GM18861 (cell line): ENCODE results near the gene PTPRD.

Source experiments
- ATAC-seq: cut with Tn5 transposase; IDR thresholded peaks from one replicate; pipeline ENCODE4 v1.9.1; 2021; ENCODE audit not compliant: unreplicated experiment

The PTPRD gene

DNA sequence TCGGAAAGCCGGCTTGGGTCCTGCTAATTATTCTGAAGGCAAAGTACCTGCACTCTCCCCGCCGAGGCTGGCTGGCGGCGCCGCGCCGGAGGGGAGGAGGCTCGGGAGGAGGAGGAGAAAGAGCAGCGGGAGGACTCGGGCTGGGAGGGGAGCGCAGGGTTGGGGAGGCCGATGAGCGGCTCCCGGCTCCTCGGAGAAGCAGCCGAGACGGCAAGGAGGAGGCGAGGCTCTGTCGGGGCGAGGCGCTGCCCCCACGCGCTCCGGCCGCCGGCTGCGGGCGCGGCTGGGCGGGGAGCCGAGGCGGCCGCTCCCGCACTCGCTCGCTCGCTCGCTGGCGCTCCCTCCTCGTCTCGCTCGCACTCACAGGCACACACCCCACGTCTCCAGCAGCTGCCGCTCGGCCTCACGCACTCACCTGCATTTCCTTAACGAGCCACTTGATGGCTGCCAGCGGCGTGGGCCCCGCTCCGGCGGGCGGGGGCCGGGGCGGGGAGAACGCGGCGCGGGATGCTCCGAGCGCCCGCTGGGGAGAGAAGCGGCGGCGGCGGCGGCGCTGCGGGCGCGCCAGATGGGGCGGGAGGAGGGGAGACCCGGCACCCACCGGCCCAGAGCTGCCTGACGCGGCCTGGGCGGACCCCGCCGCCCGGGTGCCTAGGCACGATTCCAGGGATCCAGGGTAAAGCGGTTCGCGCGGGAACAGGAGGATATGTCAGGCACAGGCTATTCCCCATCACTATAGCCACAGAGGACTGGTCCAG lies at the start of gene PTPRD:
PTPRD (minus strand) TSS at position 362 of the 758 bp plus-strand sequence.
- ATAC-seq = peak; percentile 97

DNA sequence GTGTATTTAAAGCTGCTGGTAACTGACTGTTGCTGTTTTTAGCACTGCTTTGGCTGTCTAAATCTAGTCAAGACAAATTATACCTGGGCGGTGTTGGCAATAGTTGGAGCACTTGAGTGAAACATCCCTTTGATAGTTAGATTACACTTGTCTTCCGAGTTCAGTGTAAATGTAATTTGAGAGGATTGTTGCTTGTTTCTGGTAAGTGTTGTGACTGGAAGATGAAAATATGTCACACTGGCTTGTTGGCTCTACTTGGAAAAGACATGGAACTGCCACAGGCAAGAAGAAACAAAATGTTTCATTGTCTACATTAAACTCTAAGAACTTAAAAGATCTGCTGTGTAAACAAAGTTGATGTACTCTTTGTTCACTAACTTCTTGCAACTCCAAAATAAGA lies 49.2 kb upstream of the PTPRD start:
- ATAC-seq = no peak

DNA sequence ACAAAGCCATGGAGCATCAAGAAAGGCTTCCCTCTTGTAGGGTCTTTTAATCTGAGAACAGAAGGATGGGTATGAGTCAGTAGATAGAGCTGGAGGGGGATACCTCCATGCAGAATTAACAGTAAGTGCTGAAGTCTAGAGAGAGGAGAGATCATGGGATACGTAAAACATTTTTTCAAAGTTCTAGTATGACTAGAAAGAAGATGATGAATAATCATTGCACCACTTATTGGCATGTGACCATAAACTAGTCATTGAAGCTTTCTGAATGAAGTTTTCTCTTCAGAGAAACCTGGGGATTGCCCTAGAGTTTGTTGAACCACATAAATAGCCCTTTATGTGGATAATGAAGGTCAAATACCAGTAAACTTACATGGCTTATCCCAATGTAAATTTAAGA lies 48.6 kb upstream of the PTPRD start:
- no peak for ATAC-seq

DNA sequence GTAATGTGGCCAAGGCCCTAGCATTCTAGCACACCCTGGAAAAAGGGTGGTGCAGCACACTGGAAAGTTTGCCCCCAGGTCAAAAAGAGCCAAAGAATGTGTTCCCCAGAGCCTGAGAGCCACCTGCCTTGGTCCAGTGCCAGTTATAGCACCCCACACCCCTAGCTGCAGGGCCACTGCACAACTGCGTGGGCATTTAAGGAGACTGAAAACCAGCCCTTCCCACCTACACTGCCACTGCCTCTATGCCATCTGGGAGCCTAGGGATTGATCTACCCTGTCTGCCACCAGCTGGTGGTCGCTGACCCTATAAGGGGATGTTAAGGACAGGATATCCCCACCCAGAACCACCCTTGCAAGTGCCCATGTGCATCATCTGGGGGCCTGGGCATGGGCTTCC lies 38.2 kb upstream of the PTPRD start:
- no peak for ATAC-seq

- ATAC-seq = no peak
These were observed 36.3 kb upstream of the PTPRD start for GRCh38 chr9:10649076-10649475.

- no peak for ATAC-seq
These were observed 21.0 kb upstream of the PTPRD start for GRCh38 chr9:10633785-10634184.

DNA sequence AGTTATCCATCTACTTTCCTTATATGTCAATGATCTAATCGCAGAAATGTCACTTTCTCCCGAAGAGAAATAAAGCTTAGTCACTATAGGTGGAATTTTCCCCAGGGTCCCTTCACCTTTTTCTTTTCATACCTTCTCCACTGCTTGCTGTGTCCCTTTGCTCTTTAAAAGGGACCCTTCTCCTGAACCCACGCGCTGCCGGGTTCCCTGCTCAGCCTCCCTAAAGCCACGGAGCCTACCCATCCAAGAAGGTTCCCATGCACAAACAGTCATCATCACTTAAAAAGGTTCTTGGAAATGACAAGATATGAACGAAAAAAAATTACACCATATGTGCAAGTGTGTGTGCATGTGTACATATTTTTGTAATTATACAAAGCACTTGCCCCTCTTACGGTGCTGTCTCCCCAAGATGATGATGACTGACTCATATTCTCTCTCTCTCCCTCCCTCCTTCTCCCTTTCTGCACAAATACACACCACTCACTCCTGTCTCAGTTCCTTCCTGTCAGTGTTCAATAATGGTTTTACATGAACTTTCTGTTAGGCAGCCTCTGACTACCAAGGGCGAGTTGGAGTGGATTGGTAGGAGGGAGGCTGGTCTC lies 1.5 kb upstream of the PTPRD start:
- ATAC-seq = no peak

DNA sequence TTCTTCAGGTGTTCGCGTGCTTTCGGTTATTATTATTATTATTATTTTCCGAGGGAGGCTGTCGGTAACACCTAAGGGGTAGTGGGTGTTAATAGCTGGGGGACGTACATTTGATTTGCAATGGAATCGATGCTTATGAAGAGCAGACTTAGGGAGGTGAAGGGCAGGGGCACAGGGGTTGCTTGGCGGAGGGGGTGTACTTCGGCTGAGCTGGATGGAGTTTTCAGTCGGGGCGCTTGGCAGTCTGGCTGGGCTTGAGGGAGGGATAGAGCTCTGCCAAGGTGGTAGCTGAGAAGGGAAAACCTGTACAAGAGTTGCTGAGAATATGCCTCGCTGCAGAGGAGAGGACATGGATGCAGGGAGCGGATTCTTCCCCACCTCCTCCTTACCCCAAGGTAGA lies 617 bp upstream of the PTPRD start:
- no peak for ATAC-seq

DNA sequence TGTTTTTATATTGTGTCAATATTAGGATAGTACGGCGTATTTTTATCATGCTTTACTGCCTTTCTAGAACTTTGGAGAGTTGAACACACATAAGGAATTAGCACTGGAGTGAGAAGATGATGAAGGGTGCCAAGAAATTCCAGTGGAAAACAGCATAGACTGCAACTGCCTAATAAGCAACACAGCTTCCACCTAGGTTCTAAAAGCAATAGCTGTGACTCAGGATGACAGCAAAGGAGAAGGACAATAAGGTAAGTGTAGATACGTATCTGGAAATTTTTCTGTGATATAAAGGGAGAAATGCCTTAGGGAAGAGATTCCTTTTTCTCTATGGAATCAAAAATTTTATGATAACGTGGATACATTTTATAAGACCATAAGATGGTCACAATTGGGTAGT lies 7.4 kb downstream of the PTPRD start:
- no peak for ATAC-seq

- no peak for ATAC-seq
These were observed 7.9 kb downstream of the PTPRD start for GRCh38 chr9:10604927-10605326.

- ATAC-seq = no peak
These were observed 15.0 kb downstream of the PTPRD start for GRCh38 chr9:10597801-10598200.

DNA sequence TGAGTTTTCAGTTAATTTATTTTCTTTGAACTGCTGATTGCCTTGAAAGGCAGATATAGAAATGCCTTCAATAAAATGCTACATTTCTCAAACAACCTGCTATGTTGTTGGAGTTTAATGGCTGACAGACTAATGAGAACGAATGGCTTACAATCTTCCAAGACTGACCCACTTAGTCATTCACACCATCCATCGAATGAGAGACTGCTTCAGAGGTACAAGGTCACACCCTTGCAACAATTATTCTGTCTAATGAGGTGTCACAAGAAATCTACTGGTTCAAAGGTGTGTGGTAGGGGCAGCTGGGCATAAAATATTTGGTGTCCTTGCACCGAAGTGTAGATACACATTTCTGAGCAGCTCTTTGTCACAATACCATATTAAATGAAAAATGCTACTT lies 18.3 kb downstream of the PTPRD start:
- ATAC-seq = no peak

DNA sequence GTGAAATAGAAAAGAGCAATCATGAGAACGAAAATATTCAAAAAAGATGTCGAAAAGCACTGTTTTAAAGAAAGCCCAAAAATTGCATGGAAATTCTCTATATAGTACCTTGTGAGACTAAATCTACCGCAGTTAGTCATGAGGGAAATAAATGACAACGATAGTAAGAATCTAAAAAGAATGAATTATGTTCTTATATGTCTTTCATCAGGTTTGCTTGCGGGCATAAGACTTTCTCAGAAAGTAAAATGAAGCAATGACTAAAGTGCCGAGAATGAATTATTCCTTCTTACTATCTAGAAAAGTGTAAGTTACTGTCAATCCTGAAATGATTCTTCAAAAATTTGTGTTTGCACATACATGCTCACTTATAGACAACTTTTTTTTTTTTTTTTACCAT lies 26.4 kb downstream of the PTPRD start:
- ATAC-seq = no peak

GRCh38 chr9:10571699-10572098 lies 41.1 kb downstream of the PTPRD start:
- ATAC-seq = no peak

GRCh38 chr9:10566848-10567247 lies 46.0 kb downstream of the PTPRD start:
- ATAC-seq = no peak

- ATAC-seq = no peak
These were observed 50.0 kb downstream of the PTPRD start for GRCh38 chr9:10562581-10563343.

- no peak for ATAC-seq
These were observed 64.5 kb downstream of the PTPRD start for GRCh38 chr9:10548348-10548747.

GRCh38 chr9:10538073-10538472 lies 74.7 kb downstream of the PTPRD start:
- ATAC-seq = no peak

- ATAC-seq = no peak
These were observed 78.0 kb downstream of the PTPRD start for GRCh38 chr9:10534850-10535249.

GRCh38 chr9:10525972-10526371 lies 86.8 kb downstream of the PTPRD start:
- no peak for ATAC-seq

DNA sequence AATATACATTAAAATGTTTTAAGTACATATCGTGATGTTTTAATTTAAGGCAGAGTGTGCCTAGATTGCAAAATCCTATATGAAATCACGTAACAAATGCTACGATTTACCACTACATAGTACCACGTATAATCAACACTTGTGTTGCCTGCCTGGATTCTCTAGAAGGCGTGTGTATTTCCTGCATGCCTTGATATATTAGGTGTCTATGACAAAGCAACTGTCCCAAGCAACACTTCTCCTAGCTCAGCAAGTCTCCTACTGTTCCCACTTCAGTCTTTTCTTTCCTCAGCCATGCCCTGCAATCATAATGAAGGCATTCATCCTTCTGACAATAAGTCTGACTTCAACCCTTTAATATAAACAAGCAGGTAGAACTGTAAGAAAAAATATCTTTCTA lies 89.6 kb downstream of the PTPRD start:
- no peak for ATAC-seq

DNA sequence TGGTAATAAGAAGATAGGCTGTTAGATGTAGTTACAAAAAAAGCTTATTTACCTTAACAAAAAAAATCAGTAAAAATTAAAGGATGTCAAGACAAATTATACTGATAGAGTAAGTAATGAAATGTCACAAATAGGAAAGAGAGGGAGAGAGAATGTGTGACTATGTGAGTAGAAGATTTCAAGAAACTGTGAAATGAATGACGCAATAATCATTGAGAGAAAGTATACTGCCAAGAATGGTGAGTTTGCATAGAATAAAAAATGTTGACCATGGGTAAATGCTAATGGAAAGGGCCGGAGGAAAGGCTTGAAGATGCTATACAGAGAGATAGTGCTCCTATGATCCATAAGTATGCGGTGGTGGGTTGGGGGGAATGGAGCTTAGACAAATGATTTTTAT lies 100.7 kb downstream of the PTPRD start:
- ATAC-seq = no peak
